Breast epithelium (tissue), 4 donors: Measurements from ENCODE around the gene CBLB. TPM values are rescaled to one million over a fixed set of nuclear protein-coding genes. Genes with fewer than 3 reads are reported as not detected.

Experiments
- DNase-seq, 2 donors: peaks; one replicate each; pipeline ENCODE4 v3.0.0-alpha.2; 2019; ENCODE audit warnings: low spot score in 2 of 2
- H3K27ac ChIP-seq, 2 donors: fragments of 200-600 bp; sonication (generic) in 1 of 2; one replicate each; pipeline ENCODE4 v1.5.1; 2016 to 2019; ENCODE audit warnings: mild to moderate bottlenecking in 1 of 2
- H3K27me3 ChIP-seq, 2 donors: fragments of 200-600 bp; sonication (generic) in 1 of 2; one replicate each; pipeline versions ENCODE4 v1.5.1 to v1.6.0; 2017 to 2019; ENCODE audit warnings: control low read depth in 1 of 2, mild to moderate bottlenecking in 1 of 2
- H3K36me3 ChIP-seq: fragments of 200-600 bp; one replicate; pipeline ENCODE4 v1.5.1; 2019
- H3K4me1 ChIP-seq, 2 donors: fragments of 200-600 bp; sonication (generic); one replicate each; pipeline ENCODE4 v1.5.1; 2016 to 2019; ENCODE audit warnings: control low read depth in 1 of 2
- H3K4me3 ChIP-seq, 3 donors: fragments of 200-600 bp; sonication (generic); 1 replicate in 2 of 3; 2 replicates in 1 of 3; pipeline ENCODE4 v1.5.1; 2016 to 2019; ENCODE audit warnings: mild to moderate bottlenecking in 3 of 3, moderate library complexity in 2 of 3
- H3K9me3 ChIP-seq, 2 donors: fragments of 200-600 bp; sonication (generic) in 1 of 2; one replicate each; pipeline ENCODE4 v1.5.1; 2016 to 2019; ENCODE audit warnings: control low read depth in 1 of 2
- CTCF ChIP-seq, 3 donors: fragments of 450-650 bp; IDR thresholded peaks; one replicate each; pipeline ENCODE4 v1.5.1; 2016 to 2017; ENCODE audit warnings: antibody characterized with exemption in 3 of 3, mild to moderate bottlenecking in 3 of 3, moderate library complexity in 3 of 3
- POLR2A ChIP-seq: fragments of 450-650 bp; IDR thresholded peaks from one replicate; pipeline ENCODE4 v1.6.1; 2016; ENCODE audit warnings: antibody characterized with exemption, mild to moderate bottlenecking, moderate library complexity
- POLR2AphosphoS5 ChIP-seq, 3 donors: sonication (generic); formaldehyde crosslinking; IDR thresholded peaks; one replicate each; pipeline ENCODE4 v1.6.1; 2017; ENCODE audit warnings: antibody characterized with exemption in 3 of 3
- intact Hi-C: fragments of 100-400 bp; cut with DNase I; formaldehyde crosslinking; loops from one replicate; pipeline ENCODE4 v1.15.1; 2023; ENCODE audit warnings: low total_unique reads
- total RNA-seq, 3 donors: library from RNA; depleted of rRNA; stranded (reverse); fragments of >200 nt; gene quantifications; one replicate each; pipeline ENCODE4 v1.1.0, GENCODE V29; 2016

CBLB gene
- total RNA-seq, 3 donors from 2014 or later, result 57.7 to 107 (median 70.8) TPM

- no peaks in the 10 kb centered on the region for H3K9me3 ChIP-seq
- no peaks in the 10 kb centered on the region for H3K36me3 ChIP-seq
- H3K27ac ChIP-seq, result peak overlapping the region; percentile 66 to 79
- intact Hi-C loops, result loop anchor here (5.0 kb wide), 1 partner anchor 1216 kb away; no protein-coding TSS in a partner anchor
- H3K4me3 ChIP-seq, result no peak overlapping the region
- H3K4me1 ChIP-seq, result no peaks in the 10 kb centered on the region
- no peak for DNase-seq
- TF ChIP-seq POLR2A (no peak), CTCF (IDR thresholded peaks at IDR 0.05) (no peak), POLR2AphosphoS5 (IDR thresholded peaks at IDR 0.05) (no peak)
- no peaks in the 10 kb centered on the region for H3K27me3 ChIP-seq
Measured at GRCh38 chr3:105791131-105791530, 77.7 kb downstream of the CBLB start.

GRCh38 chr3:105790534-105790933 is 78.3 kb downstream of the CBLB start:
- Histone ChIP-seq H3K27me3 (no peaks in the 10 kb centered on the region), H3K36me3 (no peaks in the 10 kb centered on the region), H3K4me3 (no peak overlapping the region), H3K27ac (peak overlapping the region; percentile 66 to 79), H3K4me1 (no peaks in the 10 kb centered on the region), H3K9me3 (no peaks in the 10 kb centered on the region)
- no peak for DNase-seq
- TF ChIP-seq CTCF (IDR thresholded peaks at IDR 0.05) (no peak), POLR2AphosphoS5 (IDR thresholded peaks at IDR 0.05) (no peak), POLR2A (no peak)
- intact Hi-C loops, result loop anchor here (5.0 kb wide), 1 partner anchor 1217 kb away; no protein-coding TSS in a partner anchor

GRCh38 chr3:105788593-105788992 is 80.2 kb downstream of the CBLB start:
- no peaks in the 10 kb centered on the region for H3K27me3 ChIP-seq
- intact Hi-C loops, result no loop called here

GRCh38 chr3:105787453-105787852 is 81.4 kb downstream of the CBLB start:
- no peak overlapping the region for H3K4me3 ChIP-seq
- intact Hi-C loops, result no loop called here
- H3K4me1 ChIP-seq, result no peaks in the 10 kb centered on the region
- H3K9me3 ChIP-seq, result no peaks in the 10 kb centered on the region
- no peaks in the 10 kb centered on the region for H3K36me3 ChIP-seq
- no peak overlapping the region for H3K27ac ChIP-seq
- TF ChIP-seq POLR2A, result no peak
- no peaks in the 10 kb centered on the region for H3K27me3 ChIP-seq
- DNase-seq, result no peak

More at GRCh38 chr3:105788593-105788992, 80.2 kb downstream of the CBLB start:
- H3K27ac ChIP-seq, result peak overlapping the region in 1 of 2 donors; percentile 21
- no peak for DNase-seq
- H3K4me1 ChIP-seq, result no peaks in the 10 kb centered on the region
- TF ChIP-seq CTCF (IDR thresholded peaks at IDR 0.05), result no peak
- TF ChIP-seq POLR2A, result no peak
- TF ChIP-seq POLR2AphosphoS5 (IDR thresholded peaks at IDR 0.05), result no peak
- H3K36me3 ChIP-seq, result no peaks in the 10 kb centered on the region
- no peak overlapping the region for H3K4me3 ChIP-seq
- H3K9me3 ChIP-seq, result no peaks in the 10 kb centered on the region

GRCh38 chr3:105786990-105787389 is 81.8 kb downstream of the CBLB start:
- Histone ChIP-seq H3K27ac (no peak overlapping the region), H3K36me3 (no peaks in the 10 kb centered on the region), H3K4me3 (no peak overlapping the region), H3K9me3 (no peaks in the 10 kb centered on the region), H3K4me1 (no peaks in the 10 kb centered on the region), H3K27me3 (no peaks in the 10 kb centered on the region)
- TF ChIP-seq POLR2AphosphoS5 (IDR thresholded peaks at IDR 0.05) (no peak), POLR2A (no peak), CTCF (IDR thresholded peaks at IDR 0.05) (no peak)
- intact Hi-C loops, result no loop called here
- DNase-seq, result no peak

GRCh38 chr3:105786241-105786640 is 82.6 kb downstream of the CBLB start:
- intact Hi-C loops, result no loop called here
- no peak for DNase-seq
- H3K4me3 ChIP-seq, result no peak overlapping the region
- H3K27me3 ChIP-seq, result no peaks in the 10 kb centered on the region
- no peaks in the 10 kb centered on the region for H3K36me3 ChIP-seq
- TF ChIP-seq POLR2AphosphoS5 (IDR thresholded peaks at IDR 0.05) (no peak), POLR2A (no peak), CTCF (IDR thresholded peaks at IDR 0.05) (no peak)
- H3K4me1 ChIP-seq, result no peaks in the 10 kb centered on the region
- H3K27ac ChIP-seq, result no peak overlapping the region
- no peaks in the 10 kb centered on the region for H3K9me3 ChIP-seq
